ENCODE results near the gene SMG9. TPM values are rescaled to one million over a fixed set of nuclear protein-coding genes. Genes with fewer than 3 reads are reported as not detected.

Gene SMG9
- total and polyA plus RNA-seq, 2 donors from 2014 or later, result 25.1 to 34.6 TPM

DNA sequence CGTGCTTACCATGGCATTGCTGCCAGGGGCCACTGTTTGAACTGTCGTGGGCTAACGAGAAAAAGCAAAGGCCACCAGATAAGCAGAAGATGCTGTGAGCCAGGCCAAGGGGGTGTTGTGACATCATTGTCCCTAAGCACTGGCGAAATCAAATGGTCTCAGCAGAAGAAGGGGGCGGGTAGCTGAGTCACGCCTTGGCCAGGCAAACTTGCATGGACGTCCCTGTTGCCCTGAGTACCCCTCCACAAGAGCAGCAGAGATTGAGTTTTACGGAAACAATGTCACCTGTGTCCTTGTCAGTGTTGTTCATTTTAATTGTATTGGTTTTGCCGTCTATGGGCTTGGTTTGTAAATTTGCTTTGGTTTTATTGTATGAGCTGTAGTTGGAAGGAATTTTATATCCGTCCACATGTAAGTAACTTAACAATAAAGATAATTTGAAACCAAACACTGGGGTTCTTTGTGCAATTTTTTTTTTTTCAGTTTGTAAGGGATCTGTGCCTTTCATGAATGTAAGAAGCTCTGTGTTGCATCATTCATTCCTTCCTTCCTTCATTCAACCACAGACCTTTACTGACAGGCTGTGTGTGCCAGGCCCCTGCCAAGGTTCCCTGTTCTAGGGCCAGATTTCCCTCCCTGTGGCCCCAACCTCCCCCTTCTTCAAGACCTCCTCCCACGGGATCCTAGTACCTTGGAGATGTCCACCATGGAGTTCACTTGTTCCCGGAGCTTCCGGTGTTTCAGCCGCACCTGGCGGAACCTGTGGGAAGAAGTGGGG is 13.7 kb upstream of the SMG9 start:
- H3K4me1 ChIP-seq (ENCODE audit: control insufficient read depth in 2 of 3, insufficient read depth in 2 of 3, low read depth in 1 of 3, low read length in 3 of 3), result no peaks in the 10 kb centered on the region
- no peaks in the 10 kb centered on the region for H3K27me3 ChIP-seq (ENCODE audit: control insufficient read depth, insufficient read depth, low read length)
- TF ChIP-seq CTCF (IDR thresholded peaks at IDR 0.05; ENCODE audit: borderline replicate concordance, extremely low read depth, insufficient read depth), result no peak
- DNase-seq (peak in 1 of 5 donors; percentile 31), FAIRE-seq (no peak)
- H3K4me3 ChIP-seq (ENCODE audit: low read length in 3 of 3), result no peak overlapping the region
- no peak overlapping the region for H3K9ac ChIP-seq (ENCODE audit: low read length in 3 of 3)
- H3K27ac ChIP-seq (ENCODE audit: low read depth in 2 of 2, low read length in 2 of 2), result no peak overlapping the region
- H3K9me3 ChIP-seq (ENCODE audit: control insufficient read depth in 2 of 3, insufficient read depth in 1 of 3, low read length in 3 of 3), result no peaks in the 10 kb centered on the region
- intact Hi-C loops (cut with DNase I), result no loop called here
- H3K36me3 ChIP-seq (ENCODE audit: control insufficient read depth in 2 of 3, insufficient read depth in 3 of 3, low read length in 3 of 3), result no peaks in the 10 kb centered on the region

DNA sequence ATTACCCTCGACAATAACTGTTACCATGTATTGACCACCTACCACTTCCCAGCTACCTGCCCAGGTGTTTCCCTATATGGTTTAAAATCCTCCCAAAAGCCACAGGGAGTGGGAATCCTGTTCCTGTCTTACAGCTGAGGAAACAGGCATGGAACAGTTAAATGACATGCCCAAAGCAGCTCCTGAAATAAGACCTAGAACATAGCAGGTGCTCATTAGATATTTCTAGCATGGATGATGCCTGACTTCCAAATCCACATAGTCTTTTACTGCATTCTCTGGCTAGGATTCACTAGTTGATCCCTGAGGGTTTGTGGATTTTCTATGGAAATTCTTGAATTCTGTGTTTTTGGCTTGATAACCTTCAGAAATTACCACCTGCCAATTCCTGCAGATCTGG is 13.1 kb upstream of the SMG9 start:
- Histone ChIP-seq H3K4me1 (ENCODE audit: control insufficient read depth in 2 of 3, insufficient read depth in 2 of 3, low read depth in 1 of 3, low read length in 3 of 3) (no peaks in the 10 kb centered on the region), H3K27ac (ENCODE audit: low read depth in 2 of 2, low read length in 2 of 2) (no peak overlapping the region)
- no peak for FAIRE-seq

GRCh38 chr19:43767316-43767715 is 12.6 kb upstream of the SMG9 start:
- no peaks in the 10 kb centered on the region for H3K27me3 ChIP-seq (ENCODE audit: control insufficient read depth, insufficient read depth, low read length)
- intact Hi-C loops (cut with DNase I), result no loop called here
- no peak overlapping the region for H3K27ac ChIP-seq (ENCODE audit: low read depth in 2 of 2, low read length in 2 of 2)
- FAIRE-seq (no peak), DNase-seq (no peak)
- no peaks in the 10 kb centered on the region for H3K4me1 ChIP-seq (ENCODE audit: control insufficient read depth in 2 of 3, insufficient read depth in 2 of 3, low read depth in 1 of 3, low read length in 3 of 3)
- H3K9ac ChIP-seq (ENCODE audit: low read length in 3 of 3), result no peak overlapping the region
- H3K9me3 ChIP-seq (ENCODE audit: control insufficient read depth in 2 of 3, insufficient read depth in 1 of 3, low read length in 3 of 3), result no peaks in the 10 kb centered on the region
- no peak for TF ChIP-seq CTCF (IDR thresholded peaks at IDR 0.05; ENCODE audit: borderline replicate concordance, extremely low read depth, insufficient read depth)
- no peaks in the 10 kb centered on the region for H3K36me3 ChIP-seq (ENCODE audit: control insufficient read depth in 2 of 3, insufficient read depth in 3 of 3, low read length in 3 of 3)
- H3K4me3 ChIP-seq (ENCODE audit: low read length in 3 of 3), result no peak overlapping the region

More for the DNA sequence above, 13.1 kb upstream of the SMG9 start:
- Histone ChIP-seq H3K9ac (ENCODE audit: low read length in 3 of 3) (no peak overlapping the region), H3K4me3 (ENCODE audit: low read length in 3 of 3) (no peak overlapping the region), H3K27me3 (ENCODE audit: control insufficient read depth, insufficient read depth, low read length) (no peaks in the 10 kb centered on the region), H3K36me3 (ENCODE audit: control insufficient read depth in 2 of 3, insufficient read depth in 3 of 3, low read length in 3 of 3) (no peaks in the 10 kb centered on the region), H3K9me3 (ENCODE audit: control insufficient read depth in 2 of 3, insufficient read depth in 1 of 3, low read length in 3 of 3) (no peaks in the 10 kb centered on the region)
- intact Hi-C loops (cut with DNase I), result no loop called here
- TF ChIP-seq CTCF (IDR thresholded peaks at IDR 0.05; ENCODE audit: borderline replicate concordance, extremely low read depth, insufficient read depth), result no peak
- DNase-seq, result no peak

- no peak overlapping the region for H3K27ac ChIP-seq (ENCODE audit: low read depth in 2 of 2, low read length in 2 of 2)
Measured at GRCh38 chr19:43766755-43767043, 11.9 kb upstream of the SMG9 start.

More at GRCh38 chr19:43766755-43767043, 11.9 kb upstream of the SMG9 start:
- intact Hi-C loops (cut with DNase I), result no loop called here
- DNase-seq (no peak), FAIRE-seq (no peak)
- Histone ChIP-seq H3K9ac (ENCODE audit: low read length in 3 of 3) (no peak overlapping the region), H3K27me3 (ENCODE audit: control insufficient read depth, insufficient read depth, low read length) (no peaks in the 10 kb centered on the region), H3K4me1 (ENCODE audit: control insufficient read depth in 2 of 3, insufficient read depth in 2 of 3, low read depth in 1 of 3, low read length in 3 of 3) (no peaks in the 10 kb centered on the region), H3K9me3 (ENCODE audit: control insufficient read depth in 2 of 3, insufficient read depth in 1 of 3, low read length in 3 of 3) (no peaks in the 10 kb centered on the region), H3K36me3 (ENCODE audit: control insufficient read depth in 2 of 3, insufficient read depth in 3 of 3, low read length in 3 of 3) (no peaks in the 10 kb centered on the region), H3K4me3 (ENCODE audit: low read length in 3 of 3) (no peak overlapping the region)
- no peak for TF ChIP-seq CTCF (IDR thresholded peaks at IDR 0.05; ENCODE audit: borderline replicate concordance, extremely low read depth, insufficient read depth)
